ENCODE results near the gene CLPTM1L.

Gene CLPTM1L

GRCh38 chr5:1270426-1270825 is 74.5 kb downstream of the CLPTM1L start:
- H3K4me3 ChIP-seq (ENCODE audit: low read depth, low read length) = no peak overlapping the region
- no peak for TF ChIP-seq CTCF (IDR thresholded peaks at IDR 0.05; ENCODE audit: borderline replicate concordance, insufficient read depth, low read depth, low read length)

GRCh38 chr5:1268666-1269065 is 76.2 kb downstream of the CLPTM1L start:
- no peak overlapping the region for H3K4me3 ChIP-seq (ENCODE audit: low read depth, low read length)
- TF ChIP-seq CTCF (IDR thresholded peaks at IDR 0.05; ENCODE audit: borderline replicate concordance, insufficient read depth, low read depth, low read length) = no peak

GRCh38 chr5:1268056-1268455 is 76.8 kb downstream of the CLPTM1L start:
- no peak overlapping the region for H3K4me3 ChIP-seq (ENCODE audit: low read depth, low read length)
- TF ChIP-seq CTCF (IDR thresholded peaks at IDR 0.05; ENCODE audit: borderline replicate concordance, insufficient read depth, low read depth, low read length) = no peak
